Activated T-helper 17 cell treated with anti-CD3 and anti-CD28 coated beads, Interleukin-2, amount 50 U/mL, for 72 hours (primary cell): ENCODE results near the gene ZCCHC24. TPM values are rescaled to one million over a fixed set of nuclear protein-coding genes. Genes with fewer than 3 reads are reported as not detected.

Experiments
- ATAC-seq: fragments of 150-1000 bp; cut with Tn5 transposase; replicated peaks from 2 replicates; pipeline ENCODE4 v1.10.0; 2021; ENCODE audit warnings: mild to moderate bottlenecking, moderate library complexity
- H3K27ac Mint-ChIP-seq: one replicate; pipeline ENCODE4 v1.8.0; 2022; ENCODE audit warnings: mixed read lengths
- H3K27me3 Mint-ChIP-seq: one replicate; pipeline ENCODE4 v1.8.0; 2022; ENCODE audit warnings: mixed read lengths
- H3K36me3 Mint-ChIP-seq: one replicate; pipeline ENCODE4 v1.8.0; 2022; ENCODE audit warnings: low read depth, mild to moderate bottlenecking, mixed read lengths
- H3K4me1 Mint-ChIP-seq: one replicate; pipeline ENCODE4 v1.8.0; 2022; ENCODE audit warnings: mixed read lengths
- H3K4me3 Mint-ChIP-seq: one replicate; pipeline ENCODE4 v1.8.0; 2022; ENCODE audit warnings: mild to moderate bottlenecking, mixed read lengths
- H3K9me3 Mint-ChIP-seq: one replicate; pipeline ENCODE4 v1.8.0; 2022; ENCODE audit warnings: mixed read lengths
- total RNA-seq, 2 donors: library from RNA; stranded (reverse); gene quantifications; one replicate each; pipeline ENCODE4 v1.2.3, GENCODE V29; 2022

The ZCCHC24 gene
- total RNA-seq, 2 donors from 2014 or later, result 1.3 to 2.6 TPM

- Mint-ChIP-seq H3K36me3 (no peaks in the 10 kb centered on the region), H3K27ac (no peak overlapping the region), H3K9me3 (no peaks in the 10 kb centered on the region), H3K4me3 (no peak overlapping the region), H3K4me1 (no peaks in the 10 kb centered on the region), H3K27me3 (no peaks in the 10 kb centered on the region)
- ATAC-seq, result no peak
Observed at GRCh38 chr10:79418886-79419595, 26.4 kb downstream of the ZCCHC24 start.

- H3K27ac Mint-ChIP-seq, result no peak overlapping the region
- no peak overlapping the region for H3K4me3 Mint-ChIP-seq
- ATAC-seq, result no peak
- no peaks in the 10 kb centered on the region for H3K27me3 Mint-ChIP-seq
- H3K9me3 Mint-ChIP-seq, result no peaks in the 10 kb centered on the region
- no peaks in the 10 kb centered on the region for H3K36me3 Mint-ChIP-seq
- H3K4me1 Mint-ChIP-seq, result peaks cover 5% of the 10 kb centered on the region
Observed at GRCh38 chr10:79418274-79418673, 27.1 kb downstream of the ZCCHC24 start.

- no peak overlapping the region for H3K27ac Mint-ChIP-seq
- peaks cover 9% of the 10 kb centered on the region for H3K4me1 Mint-ChIP-seq
- no peaks in the 10 kb centered on the region for H3K9me3 Mint-ChIP-seq
- H3K27me3 Mint-ChIP-seq, result no peaks in the 10 kb centered on the region
- H3K4me3 Mint-ChIP-seq, result no peak overlapping the region
- no peaks in the 10 kb centered on the region for H3K36me3 Mint-ChIP-seq
- no peak for ATAC-seq
Observed at GRCh38 chr10:79417731-79418130, 27.7 kb downstream of the ZCCHC24 start.

GRCh38 chr10:79417266-79417665 lies 28.2 kb downstream of the ZCCHC24 start:
- H3K27me3 Mint-ChIP-seq, result no peaks in the 10 kb centered on the region
- no peak overlapping the region for H3K4me3 Mint-ChIP-seq
- no peaks in the 10 kb centered on the region for H3K36me3 Mint-ChIP-seq
- no peak for ATAC-seq
- H3K4me1 Mint-ChIP-seq, result peaks cover 9% of the 10 kb centered on the region
- H3K9me3 Mint-ChIP-seq, result no peaks in the 10 kb centered on the region
- no peak overlapping the region for H3K27ac Mint-ChIP-seq

GRCh38 chr10:79416578-79417255 lies 28.7 kb downstream of the ZCCHC24 start:
- Mint-ChIP-seq H3K9me3 (no peaks in the 10 kb centered on the region), H3K36me3 (no peaks in the 10 kb centered on the region), H3K27ac (no peak overlapping the region), H3K4me3 (no peak overlapping the region), H3K27me3 (no peaks in the 10 kb centered on the region), H3K4me1 (peaks cover 9% of the 10 kb centered on the region)
- no peak for ATAC-seq

GRCh38 chr10:79415736-79416577 lies 29.5 kb downstream of the ZCCHC24 start:
- no peaks in the 10 kb centered on the region for H3K36me3 Mint-ChIP-seq
- H3K27me3 Mint-ChIP-seq, result no peaks in the 10 kb centered on the region
- H3K4me3 Mint-ChIP-seq, result no peak overlapping the region
- no peak for ATAC-seq
- H3K4me1 Mint-ChIP-seq, result peaks cover 9% of the 10 kb centered on the region
- H3K27ac Mint-ChIP-seq, result no peak overlapping the region
- no peaks in the 10 kb centered on the region for H3K9me3 Mint-ChIP-seq

GRCh38 chr10:79414714-79415113 lies 30.7 kb downstream of the ZCCHC24 start:
- Mint-ChIP-seq H3K9me3 (no peaks in the 10 kb centered on the region), H3K36me3 (no peaks in the 10 kb centered on the region), H3K4me3 (no peak overlapping the region), H3K27ac (no peak overlapping the region), H3K27me3 (no peaks in the 10 kb centered on the region), H3K4me1 (peaks cover 9% of the 10 kb centered on the region)
- ATAC-seq, result no peak

GRCh38 chr10:79413196-79413595 lies 32.2 kb downstream of the ZCCHC24 start:
- Mint-ChIP-seq H3K4me1 (peaks cover 9% of the 10 kb centered on the region), H3K27ac (peak overlapping the region; percentile 53), H3K9me3 (no peaks in the 10 kb centered on the region), H3K27me3 (no peaks in the 10 kb centered on the region), H3K4me3 (peak overlapping the region; percentile 19), H3K36me3 (no peaks in the 10 kb centered on the region)
- peak; percentile 96 for ATAC-seq

- no peaks in the 10 kb centered on the region for H3K9me3 Mint-ChIP-seq
- no peak overlapping the region for H3K27ac Mint-ChIP-seq
- peaks cover 9% of the 10 kb centered on the region for H3K4me1 Mint-ChIP-seq
- ATAC-seq, result no peak
- H3K36me3 Mint-ChIP-seq, result no peaks in the 10 kb centered on the region
- peak overlapping the region; percentile 19 for H3K4me3 Mint-ChIP-seq
- no peaks in the 10 kb centered on the region for H3K27me3 Mint-ChIP-seq
Observed at GRCh38 chr10:79412516-79412915, 32.9 kb downstream of the ZCCHC24 start.

GRCh38 chr10:79411546-79412495 lies 33.6 kb downstream of the ZCCHC24 start:
- Mint-ChIP-seq H3K4me3 (no peak overlapping the region), H3K27ac (no peak overlapping the region), H3K36me3 (no peaks in the 10 kb centered on the region), H3K9me3 (no peaks in the 10 kb centered on the region), H3K27me3 (no peaks in the 10 kb centered on the region), H3K4me1 (peaks cover 9% of the 10 kb centered on the region)
- no peak for ATAC-seq

- H3K4me1 Mint-ChIP-seq, result peaks cover 9% of the 10 kb centered on the region
- no peaks in the 10 kb centered on the region for H3K27me3 Mint-ChIP-seq
- ATAC-seq, result no peak
- H3K36me3 Mint-ChIP-seq, result no peaks in the 10 kb centered on the region
- H3K4me3 Mint-ChIP-seq, result no peak overlapping the region
- no peaks in the 10 kb centered on the region for H3K9me3 Mint-ChIP-seq
- peak overlapping the region; percentile 9 for H3K27ac Mint-ChIP-seq
Observed at GRCh38 chr10:79410315-79411094, 34.9 kb downstream of the ZCCHC24 start.

- ATAC-seq, result no peak
- H3K27ac Mint-ChIP-seq, result peak overlapping the region; percentile 9
- no peak overlapping the region for H3K4me3 Mint-ChIP-seq
- H3K9me3 Mint-ChIP-seq, result no peaks in the 10 kb centered on the region
- H3K4me1 Mint-ChIP-seq, result peaks cover 9% of the 10 kb centered on the region
- no peaks in the 10 kb centered on the region for H3K36me3 Mint-ChIP-seq
- peaks cover 2% of the 10 kb centered on the region for H3K27me3 Mint-ChIP-seq
Observed at GRCh38 chr10:79409726-79410085, 35.7 kb downstream of the ZCCHC24 start.

- Mint-ChIP-seq H3K36me3 (no peaks in the 10 kb centered on the region), H3K4me1 (peaks cover 9% of the 10 kb centered on the region), H3K27me3 (peaks cover 6% of the 10 kb centered on the region), H3K9me3 (no peaks in the 10 kb centered on the region), H3K27ac (peak overlapping the region; percentile 9), H3K4me3 (no peak overlapping the region)
- no peak for ATAC-seq
Observed at GRCh38 chr10:79409038-79409725, 36.2 kb downstream of the ZCCHC24 start.
